Panc1 (cell line): ENCODE data around the gene ABHD12. TPM values are rescaled to one million over a fixed set of nuclear protein-coding genes. Genes with fewer than 3 reads are reported as not detected.

Experiments
- ATAC-seq: fragments of 200-7000 bp; cut with Tn5 transposase; 2 replicates; pipeline ENCODE4 v1.9.1; 2020; ENCODE audit warnings: mild to moderate bottlenecking, moderate library complexity
- BruUV-seq: library from RNA; stranded (reverse); fragments of 400-500 nt; replicated peaks from 2 replicates; lab custom pipeline; 2021; lab: Mats Ljungman, UMichigan
- CTCF ChIA-PET: fragments of 300-600 bp; sonication (Branson Sonifier 250); formaldehyde crosslinking; loops from one replicate; lab custom pipeline; 2022; ENCODE audit warnings: antibody characterized with exemption; lab: Charles Lee
- POLR2A ChIA-PET: fragments of 300-600 bp; sonication (Branson Sonifier 250); formaldehyde crosslinking; loops from one replicate; lab custom pipeline; 2022; ENCODE audit warnings: antibody characterized with exemption; lab: Charles Lee
- DNase-seq: peaks from one replicate; pipeline ENCODE4 v3.0.0-alpha.2; 2010; ENCODE audit warnings: low read depth, low spot score
- H3K27ac ChIP-seq: 2 replicates; pipeline ENCODE4 v1.5.1; 2011; ENCODE audit warnings: mild to moderate bottlenecking, low read length, inconsistent platforms
- H3K27me3 ChIP-seq: fragments of 200-500 bp; sonication (Bioruptor generic); 2 replicates; pipeline ENCODE4 v1.6.0; 2014; ENCODE audit warnings: low read length, inconsistent platforms; ENCODE audit not compliant: control insufficient read depth, insufficient read depth
- H3K36me3 ChIP-seq: fragments of 200-500 bp; sonication (Bioruptor generic); 2 replicates; pipeline ENCODE4 v1.5.1; 2014; ENCODE audit warnings: inconsistent platforms, mild to moderate bottlenecking, low read length, moderate library complexity; ENCODE audit not compliant: control insufficient read depth, insufficient read depth
- H3K4me1 ChIP-seq: 2 replicates; pipeline ENCODE4 v1.5.1; 2011; ENCODE audit warnings: inconsistent platforms, mild to moderate bottlenecking, low read length, moderate library complexity; ENCODE audit not compliant: control insufficient read depth, insufficient read depth
- H3K4me3 ChIP-seq, 2 experiments: 2 replicates each; pipeline ENCODE4 v1.5.1; 2011 to 2012; ENCODE audit warnings: low read depth in 2 of 2, low read length in 2 of 2, mild to moderate bottlenecking in 2 of 2, inconsistent platforms in 1 of 2, moderate library complexity in 1 of 2
- H3K9me3 ChIP-seq: fragments of 200-500 bp; sonication (Bioruptor generic); 2 replicates; pipeline ENCODE4 v1.5.1; 2014; ENCODE audit warnings: low read depth, mild to moderate bottlenecking, inconsistent platforms, low read length, moderate library complexity; ENCODE audit not compliant: control insufficient read depth, insufficient read depth
- CTCF ChIP-seq: fragments of 450-650 bp; IDR thresholded peaks from 2 replicates; pipeline ENCODE4 v1.5.1; 2017; ENCODE audit warnings: mild to moderate bottlenecking
- POLR2AphosphoS5 ChIP-seq: IDR thresholded peaks from 2 replicates; pipeline ENCODE4 v1.6.1; 2012; ENCODE audit warnings: mild to moderate bottlenecking, low read depth, low read length, moderate library complexity
- REST ChIP-seq, 2 experiments: IDR thresholded peaks; 2 replicates each; pipeline ENCODE4 v1.6.1; 2011 to 2012; ENCODE audit warnings: low read depth in 2 of 2, control low read depth in 1 of 2, low read length in 1 of 2, mild to moderate bottlenecking in 1 of 2, moderate library complexity in 1 of 2; ENCODE audit not compliant: insufficient read depth in 1 of 2
- SIN3A ChIP-seq: IDR thresholded peaks from 2 replicates; pipeline ENCODE4 v1.6.1; 2012; ENCODE audit warnings: low read depth, mild to moderate bottlenecking, low read length, moderate library complexity, borderline replicate concordance; ENCODE audit not compliant: insufficient read depth
- TCF7L2 ChIP-seq: IDR thresholded peaks from 2 replicates; pipeline ENCODE4 v1.6.1; 2011; ENCODE audit warnings: mild to moderate bottlenecking, low read depth, low read length, inconsistent platforms
- in situ Hi-C: cut with HindIII; loops from 2 replicates; pipeline ENCODE4 v1.10.0; 2016; ENCODE audit warnings: low sequenced_read_pairs, low pct_unique_long_range_greater_than_20kb
- intact Hi-C: fragments of 100-400 bp; cut with micrococcal nuclease; formaldehyde crosslinking; loops from one replicate; pipeline ENCODE4 v1.10.0; 2022; ENCODE audit not compliant: unreplicated experiment
- total RNA-seq: library from RNA; stranded (reverse); gene quantifications from one replicate; pipeline ENCODE4 v1.2.1, GENCODE V29; 2021; ENCODE audit not compliant: unreplicated experiment

The ABHD12 gene
- total RNA-seq, 1 experiment from 2014 or later = 90.9 TPM

- ATAC-seq = no peak
- no peak for DNase-seq
- Histone ChIP-seq H3K27ac (no peak overlapping the region), H3K4me3 (no peak overlapping the region), H3K4me1 (peaks cover 53% of the 10 kb centered on the region), H3K36me3 (no peaks in the 10 kb centered on the region), H3K27me3 (no peaks in the 10 kb centered on the region), H3K9me3 (no peaks in the 10 kb centered on the region)
- no TSS peak for BruUV-seq
- POLR2A ChIA-PET = no interaction called here
- in situ Hi-C loops (no loop called here), intact Hi-C loops (no loop called here)
- no peak for TF ChIP-seq REST (IDR thresholded peaks at IDR 0.05; ENCODE audit: insufficient read depth in 1 of 2, low read depth in 2 of 2, low read length in 1 of 2)
- no peak for TF ChIP-seq SIN3A
- no peak for TF ChIP-seq CTCF
- TF ChIP-seq POLR2AphosphoS5 = no peak
- TF ChIP-seq TCF7L2 = no peak
- CTCF ChIA-PET = interaction anchor here (0.7 to 1.0 kb wide), 2 partner anchors 19 to 23 kb away, joined by 3 to 4 read pairs; no protein-coding TSS in a partner anchor
Measured at GRCh38 chr20:25355866-25356265, 34.8 kb downstream of the ABHD12 start.

GRCh38 chr20:25355011-25355595 is 35.5 kb downstream of the ABHD12 start:
- ATAC-seq (no peak), DNase-seq (no peak)
- ChIA-PET POLR2A (interaction anchor here (0.6 kb wide), 1 partner anchor 18 kb away, joined by 3 read pairs; no protein-coding TSS in a partner anchor), CTCF (interaction anchor here (1.0 kb wide), 1 partner anchor 18 kb away, joined by 4 read pairs; no protein-coding TSS in a partner anchor)
- Histone ChIP-seq H3K4me1 (peaks cover 49% of the 10 kb centered on the region), H3K4me3 (no peak overlapping the region), H3K27me3 (no peaks in the 10 kb centered on the region), H3K27ac (peak overlapping the region; percentile 51), H3K36me3 (no peaks in the 10 kb centered on the region), H3K9me3 (no peaks in the 10 kb centered on the region)
- intact Hi-C loops (no loop called here), in situ Hi-C loops (no loop called here)
- BruUV-seq = no TSS peak
- TF ChIP-seq REST (IDR thresholded peaks at IDR 0.05; ENCODE audit: insufficient read depth in 1 of 2, low read depth in 2 of 2, low read length in 1 of 2) (no peak), TCF7L2 (no peak), POLR2AphosphoS5 (no peak), CTCF (no peak), SIN3A (no peak)
